Tongue (tissue), 2 donors: ENCODE data around the gene ALAS1. TPM values are rescaled to one million over a fixed set of nuclear protein-coding genes. Genes with fewer than 3 reads are reported as not detected.
"Not testable (repeated sequence)": the region's sequence is repeated elsewhere in the genome, so short reads cannot be mapped to it uniquely, and the experiment has no call there.

Experiments
- DNase-seq: peaks from one replicate; pipeline ENCODE4 v3.0.0-alpha.2; 2015
- total RNA-seq: library from RNA; depleted of rRNA; stranded (reverse); fragments of >200 nt; gene quantifications from one replicate; pipeline ENCODE4 v1.2.3, GENCODE V29; 2014

Gene ALAS1
- total RNA-seq: 40.7 TPM

GRCh38 chr3:52197842-52198625 lies at the start of gene ALAS1:
Gene ALAS1, plus strand, starts transcription at chr3:52198160. Its CDS starts 1,082 bp downstream, at chr3:52199242.
- peak; percentile 97 for DNase-seq

- DNase-seq: no peak
Measured at GRCh38 chr3:52149021-52149420, 48.9 kb upstream of the ALAS1 start.

GRCh38 chr3:52149726-52150125 lies 48.2 kb upstream of the ALAS1 start:
- no peak for DNase-seq

GRCh38 chr3:52150357-52150756 lies 47.6 kb upstream of the ALAS1 start:
- no peak for DNase-seq

GRCh38 chr3:52150860-52151259 lies 47.1 kb upstream of the ALAS1 start:
- DNase-seq: no peak

- not testable (repeated sequence) for DNase-seq
Measured at GRCh38 chr3:52151991-52152390, 46.0 kb upstream of the ALAS1 start.

GRCh38 chr3:52153389-52154096 lies 44.4 kb upstream of the ALAS1 start:
- peak; percentile 38 for DNase-seq

- DNase-seq: peak; percentile 98
Measured at GRCh38 chr3:52154135-52155094, 43.5 kb upstream of the ALAS1 start, which contains the start of gene POC1A. Gene POC1A, minus strand, starts transcription at chr3:52154423. Its CDS starts 51 bp downstream, at chr3:52154372.

GRCh38 chr3:52155912-52156311 lies 42.0 kb upstream of the ALAS1 start:
- no peak for DNase-seq

GRCh38 chr3:52159503-52159902 lies 38.5 kb upstream of the ALAS1 start:
- no peak for DNase-seq

GRCh38 chr3:52162250-52162872 lies 35.6 kb upstream of the ALAS1 start:
- DNase-seq: no peak

- no peak for DNase-seq
Measured at GRCh38 chr3:52167240-52167639, 30.7 kb upstream of the ALAS1 start.

- not testable (repeated sequence) for DNase-seq
Measured at GRCh38 chr3:52170217-52170616, 27.7 kb upstream of the ALAS1 start.

GRCh38 chr3:52171514-52172261 lies 26.3 kb upstream of the ALAS1 start:
- no peak for DNase-seq

- DNase-seq: no peak
Measured at GRCh38 chr3:52172262-52172757, 25.6 kb upstream of the ALAS1 start.

- DNase-seq: no peak
Measured at GRCh38 chr3:52173101-52173500, 24.9 kb upstream of the ALAS1 start.

GRCh38 chr3:52174896-52175295 lies 23.1 kb upstream of the ALAS1 start:
- DNase-seq: no peak

GRCh38 chr3:52175416-52176179 lies 22.4 kb upstream of the ALAS1 start:
- DNase-seq: no peak

GRCh38 chr3:52176180-52176752 lies 21.7 kb upstream of the ALAS1 start:
- DNase-seq: no peak
